Mesenteric fat pad (tissue), 1 donor: ENCODE data around the gene FFAR2. TPM values are rescaled to one million over a fixed set of nuclear protein-coding genes. Genes with fewer than 3 reads are reported as not detected.
"Not testable (repeated sequence)": the region's sequence is repeated elsewhere in the genome, so short reads cannot be mapped to it uniquely, and the experiment has no call there.

Experiments
- DNase-seq: peaks from one replicate; pipeline ENCODE4 v3.0.0-alpha.2; 2020; ENCODE audit warnings: low spot score
- total RNA-seq: library from RNA; stranded (reverse); fragmentation: NEBNext Ultra II Directional; extraction: Animal tissue kit (Norgen Biotek cat#: 25700); gene quantifications from one replicate; pipeline ENCODE4 v1.2.1, GENCODE V29; 2021
- donor health status: DM: yes; HTN: yes; CAD: no.

The FFAR2 gene
- total RNA-seq, 1 donor from 2014 or later, result 2.4 TPM

- DNase-seq, result no peak
Measured at GRCh38 chr19:35454663-35455062, 6.6 kb downstream of the FFAR2 start.

GRCh38 chr19:35455616-35456201 is 7.7 kb downstream of the FFAR2 start:
- no peak for DNase-seq

DNA sequence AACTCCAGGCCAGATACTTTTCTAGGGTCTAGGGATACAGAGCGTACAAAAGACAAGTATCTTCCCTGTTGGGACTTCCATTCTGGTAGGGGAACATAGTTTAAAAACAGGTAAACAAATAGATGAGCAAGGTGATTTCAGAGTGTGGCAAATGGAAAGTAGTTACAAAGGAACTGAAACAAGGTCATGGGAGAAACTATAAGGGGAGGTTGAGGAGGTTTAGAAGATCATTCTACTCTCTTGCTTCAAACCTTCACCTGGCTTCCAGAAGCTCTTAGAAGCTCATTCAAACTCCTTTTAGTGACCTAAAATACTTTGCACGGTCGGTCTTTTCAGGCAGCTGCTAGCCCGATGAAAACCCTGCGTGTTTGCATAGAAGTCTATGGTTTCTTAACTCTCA is 9.1 kb downstream of the FFAR2 start:
- DNase-seq, result no peak

GRCh38 chr19:35458192-35458591 is 10.1 kb downstream of the FFAR2 start:
- no peak for DNase-seq

GRCh38 chr19:35458731-35459391 is 10.8 kb downstream of the FFAR2 start:
- no peak for DNase-seq

DNA sequence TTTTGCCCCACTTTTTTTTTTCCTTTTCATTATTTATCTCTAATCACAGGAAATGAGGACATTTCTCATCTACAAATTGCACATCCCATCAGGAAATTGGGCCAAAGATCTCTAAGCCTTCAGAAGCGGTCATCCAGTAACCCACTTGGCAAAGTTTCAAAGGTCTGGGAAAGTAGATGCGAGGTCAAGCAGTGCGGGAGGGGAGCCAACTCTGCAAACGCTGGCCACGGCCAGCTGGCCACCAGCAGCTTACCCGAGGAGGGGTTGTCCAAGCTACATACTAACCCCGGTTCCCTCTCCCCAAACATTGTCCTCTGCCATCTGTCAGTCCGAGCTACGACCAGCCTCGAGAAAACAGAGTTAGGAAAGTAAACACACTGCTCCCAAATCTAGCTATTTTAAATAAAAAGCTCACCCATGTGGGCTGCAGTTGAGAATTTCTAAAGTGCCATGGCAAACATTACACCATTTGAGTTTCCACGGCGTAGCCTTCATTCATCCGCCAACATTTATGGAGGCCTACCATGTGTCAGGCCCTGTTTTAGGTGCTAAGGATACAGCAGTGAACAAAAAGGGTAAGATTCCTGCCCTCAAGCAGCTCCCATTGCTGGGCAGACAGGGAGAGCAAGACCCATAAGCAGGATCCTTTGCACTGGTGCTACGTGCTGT is 11.5 kb downstream of the FFAR2 start:
- no peak for DNase-seq

DNA sequence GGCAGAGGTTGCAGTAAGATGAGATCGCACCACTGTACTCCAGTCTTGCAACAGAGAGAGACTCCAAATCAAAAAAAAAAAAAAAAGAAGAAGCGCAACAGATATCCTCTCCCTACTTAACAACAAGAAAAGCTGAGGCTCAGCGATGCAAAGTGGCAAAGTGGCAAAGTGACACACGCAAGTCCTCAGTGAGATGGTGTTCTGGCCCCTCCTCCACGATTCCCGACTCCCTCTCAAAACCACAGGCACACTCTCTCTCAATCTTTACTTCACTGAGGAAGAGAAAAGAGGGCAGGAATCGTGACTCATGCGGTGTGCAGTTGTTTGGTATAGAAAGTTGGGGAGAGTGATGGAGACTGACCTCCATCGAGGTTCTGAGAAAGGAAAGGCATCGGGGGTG is 12.6 kb downstream of the FFAR2 start:
- no peak for DNase-seq

DNA sequence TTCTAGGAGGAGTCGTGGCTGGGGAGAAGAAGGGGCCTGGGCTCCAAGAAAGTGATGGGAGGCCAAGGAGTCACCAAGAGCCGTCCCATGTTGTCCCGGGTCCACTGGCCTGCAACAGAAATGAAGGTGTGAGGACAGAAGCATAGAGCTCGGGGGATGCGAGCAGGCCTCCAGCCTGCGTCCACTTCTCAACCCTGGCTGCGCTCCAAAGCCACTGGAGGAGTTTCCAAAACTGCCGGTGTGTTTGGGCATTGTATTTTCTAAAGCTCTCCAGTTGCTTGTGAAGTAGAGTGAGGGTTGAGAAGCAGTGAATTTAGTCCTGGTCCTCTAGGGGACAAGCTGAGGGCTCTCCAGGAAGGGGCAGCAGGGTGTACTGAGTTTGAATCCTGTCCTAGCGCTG is 13.0 kb downstream of the FFAR2 start:
- DNase-seq, result no peak

- not testable (repeated sequence) for DNase-seq
Measured at GRCh38 chr19:35461788-35462187, 13.7 kb downstream of the FFAR2 start.

DNA sequence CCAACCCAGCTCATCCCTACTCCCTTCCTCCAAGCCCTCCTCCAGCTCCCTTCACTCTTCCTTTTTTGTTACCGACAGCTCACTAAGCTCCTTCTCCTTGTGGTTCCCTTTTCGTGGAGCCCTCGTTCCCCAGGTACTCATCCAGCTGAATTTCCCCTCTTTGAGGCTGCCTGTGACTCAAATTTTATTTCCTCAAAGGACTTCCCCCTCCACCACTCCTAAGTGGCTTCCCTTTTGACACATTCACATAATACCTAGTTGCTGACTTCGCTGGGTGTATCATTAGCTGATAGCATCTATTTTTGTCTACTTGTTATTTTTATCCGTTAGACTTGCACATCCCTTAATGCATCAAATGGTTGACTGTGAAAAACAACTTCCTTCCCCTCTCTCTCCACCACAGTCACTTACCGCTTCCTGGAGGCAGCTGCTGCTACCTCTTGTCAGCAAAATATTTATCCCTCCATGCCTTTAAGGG is 14.5 kb downstream of the FFAR2 start:
- no peak for DNase-seq

DNA sequence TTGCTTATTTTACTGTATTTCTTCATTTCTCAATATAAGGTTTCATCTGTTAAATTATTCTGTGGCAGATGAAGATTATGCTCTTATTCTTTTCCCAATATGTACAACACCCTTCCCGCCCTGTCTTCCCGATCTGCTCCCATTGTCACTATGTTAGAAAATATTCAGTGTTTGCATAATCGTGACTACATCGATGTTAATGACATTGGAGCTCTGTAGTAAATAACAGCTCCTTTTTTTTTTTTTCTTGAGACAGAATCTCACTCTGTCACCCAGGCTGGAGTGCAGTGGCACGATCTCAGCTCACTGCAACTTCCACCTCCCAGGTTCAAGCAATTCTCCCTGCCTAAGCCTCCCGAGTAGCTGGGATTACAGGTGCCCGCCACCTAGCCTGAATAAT is 14.9 kb downstream of the FFAR2 start:
- not testable (repeated sequence) for DNase-seq

- DNase-seq, result no peak
Measured at GRCh38 chr19:35466259-35466658, 18.2 kb downstream of the FFAR2 start.

DNA sequence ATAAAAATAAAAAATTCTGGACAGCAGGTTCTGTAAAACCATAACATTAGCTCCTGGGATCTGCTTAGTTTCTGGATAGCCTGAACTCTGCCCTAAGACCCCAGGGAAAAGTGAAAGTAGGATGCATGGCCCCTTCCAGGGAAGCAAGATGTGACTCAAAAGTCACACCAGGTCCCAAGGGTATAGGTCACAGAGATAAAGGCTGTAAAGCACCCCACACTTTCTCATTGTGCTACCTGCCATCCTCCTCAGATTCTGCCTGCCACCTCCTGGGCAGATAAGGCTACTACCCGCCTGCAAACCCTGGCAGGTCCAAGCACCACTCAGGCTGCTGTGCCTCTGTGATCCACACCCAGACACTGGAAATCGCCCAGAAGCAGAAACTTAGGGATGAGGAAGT is 20.6 kb downstream of the FFAR2 start:
- DNase-seq, result no peak

GRCh38 chr19:35470128-35470527 is 22.1 kb downstream of the FFAR2 start:
- no peak for DNase-seq

DNA sequence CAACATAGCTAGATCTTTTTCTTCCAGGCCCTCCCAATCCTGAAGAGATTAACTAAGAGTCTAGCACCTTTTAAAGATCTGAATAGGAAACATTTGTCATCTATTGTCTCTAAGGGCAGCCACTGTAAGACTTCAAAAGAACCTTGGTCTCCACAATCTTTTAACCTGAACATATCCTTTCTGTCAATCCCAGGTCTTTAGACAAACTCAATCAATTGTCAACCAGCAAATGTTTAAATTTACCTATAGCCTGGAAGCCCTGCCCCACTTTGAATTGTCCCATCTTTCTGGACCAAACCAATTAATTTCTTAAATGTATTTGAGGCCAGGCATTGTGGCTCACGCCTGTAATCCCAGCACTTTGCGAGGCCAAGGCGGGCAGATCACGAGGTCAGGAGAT is 23.0 kb downstream of the FFAR2 start:
- not testable (repeated sequence) for DNase-seq

DNA sequence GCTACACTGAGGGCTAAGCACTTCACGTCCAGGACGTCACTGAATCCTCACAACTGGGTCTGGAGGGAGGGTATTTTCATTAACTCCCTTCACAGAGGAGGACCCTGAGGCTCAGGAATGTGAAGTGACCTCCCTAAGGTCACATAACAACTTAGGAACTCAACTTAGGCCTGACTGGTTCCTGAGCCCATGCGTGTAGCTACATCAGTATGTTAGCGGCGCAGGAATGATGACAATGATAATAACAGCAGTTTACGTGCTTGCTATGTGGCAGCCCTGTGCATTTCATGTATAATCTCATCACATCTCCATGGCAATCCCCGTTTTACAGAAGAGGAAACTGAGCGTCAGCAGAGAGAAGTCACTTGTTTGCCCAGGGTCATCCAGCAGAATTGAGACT is 23.9 kb downstream of the FFAR2 start:
- no peak for DNase-seq

DNA sequence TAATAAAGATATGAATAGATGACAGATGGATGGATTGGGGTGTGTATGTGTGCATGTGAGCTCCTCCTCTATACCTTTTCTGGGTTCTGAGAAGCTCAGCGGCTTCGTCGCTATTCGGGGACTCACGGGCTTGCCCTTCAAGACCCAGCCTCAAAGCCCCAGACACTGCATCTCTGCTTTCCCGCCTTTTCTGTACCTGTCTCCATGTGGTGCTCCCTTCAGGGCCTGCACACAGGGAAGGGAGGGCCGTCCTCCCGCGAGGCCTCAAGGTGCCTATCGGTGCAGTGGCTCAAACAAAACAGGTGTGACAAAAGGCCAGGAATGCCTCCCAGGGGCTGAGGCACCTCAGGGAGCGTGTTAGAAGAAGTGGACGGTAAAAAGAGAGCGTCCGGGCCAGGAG is 26.0 kb downstream of the FFAR2 start:
- DNase-seq, result no peak

GRCh38 chr19:35474594-35474993 is 26.5 kb downstream of the FFAR2 start:
- DNase-seq, result not testable (repeated sequence)

GRCh38 chr19:35476149-35476548 is 28.1 kb downstream of the FFAR2 start:
- DNase-seq, result no peak

DNA sequence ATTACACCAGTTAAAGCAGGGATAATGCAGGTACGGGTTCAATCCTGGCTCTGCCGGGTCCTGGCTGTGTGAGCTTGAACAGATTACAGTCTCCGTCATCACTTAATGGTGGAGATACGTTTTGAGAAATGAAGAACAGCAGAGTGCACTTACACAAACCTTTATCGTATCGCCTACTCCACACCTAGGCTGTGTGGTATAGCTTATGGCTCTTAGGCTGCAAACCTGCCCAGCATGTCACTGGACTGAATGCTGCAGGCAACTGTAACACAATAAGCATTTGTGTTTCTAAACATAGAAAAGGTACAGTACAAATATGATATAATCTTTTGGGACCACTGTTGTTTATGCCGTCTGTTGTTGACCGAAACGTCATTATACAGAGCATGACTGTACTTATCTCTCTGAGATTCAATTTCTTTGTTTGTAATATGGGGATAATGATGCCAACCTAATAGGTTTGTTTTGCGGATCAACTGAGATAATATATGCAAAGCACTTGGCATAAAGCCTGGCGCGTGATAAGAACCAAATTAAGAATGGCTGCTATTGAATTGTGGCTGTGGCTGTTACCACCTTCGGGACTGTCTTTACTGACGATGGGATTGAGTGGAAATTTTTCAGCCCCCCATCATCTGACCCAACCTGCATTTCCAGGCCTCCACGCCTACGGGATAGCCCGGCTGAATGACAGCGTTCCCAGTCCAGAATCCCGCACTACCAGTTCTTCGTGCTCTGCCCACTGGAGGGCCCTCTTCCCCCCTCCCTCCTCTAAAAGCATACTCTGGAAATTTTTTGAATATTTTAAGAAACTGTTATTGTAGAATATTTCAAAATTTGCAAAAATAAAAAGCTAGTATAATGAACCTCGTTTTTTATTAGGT is 31.0 kb downstream of the FFAR2 start:
- no peak for DNase-seq

DNA sequence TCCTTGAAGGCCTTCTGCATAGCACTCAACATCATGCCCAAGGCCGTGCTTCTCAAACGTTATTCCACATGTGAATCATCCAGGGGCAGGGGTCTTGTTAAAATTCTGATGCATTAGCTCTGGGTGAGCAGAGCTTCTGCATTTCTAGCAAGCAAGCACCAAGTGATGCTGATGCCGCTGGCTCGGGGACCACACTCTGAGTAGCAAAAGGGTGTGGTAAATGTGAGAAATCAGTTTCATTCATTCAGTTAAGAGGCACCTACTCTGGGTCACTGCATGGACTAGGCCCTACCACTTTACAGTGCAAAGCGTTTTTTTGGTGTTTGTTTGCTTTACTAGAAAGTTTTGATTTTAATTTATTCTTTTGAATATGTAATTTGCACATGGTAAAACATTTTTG is 35.0 kb downstream of the FFAR2 start:
- no peak for DNase-seq
